GM12878 (cell line): ENCODE results near the gene ABCA4.

ENCODE experiments used
- FOXM1 ChIP-seq: IDR thresholded peaks from 2 replicates; pipeline ENCODE4 v1.6.1; 2012; ENCODE audit warnings: low read depth, mild to moderate bottlenecking, inconsistent platforms, low read length, moderate library complexity
- MTA3 ChIP-seq: IDR thresholded peaks from 2 replicates; pipeline ENCODE4 v1.6.1; 2012; ENCODE audit warnings: low read length, inconsistent platforms, borderline replicate concordance
- ZSCAN29 ChIP-seq: fragments of 450-650 bp; IDR thresholded peaks from 2 replicates; pipeline ENCODE4 v1.6.1; 2017; ENCODE audit warnings: mild to moderate bottlenecking, moderate library complexity
- TF ChIP-seq, protein P1 (sequence below), 3 experiments: IDR thresholded peaks in 2 of 3; conservative IDR thresholded peaks in 1 of 3; 2 replicates each; pipeline ENCODE4 v1.5.1; 2011; ENCODE audit warnings: low read depth in 3 of 3, low read length in 3 of 3, mild to moderate bottlenecking in 3 of 3, control low read depth in 2 of 3, moderate library complexity in 2 of 3, inconsistent platforms in 1 of 3, mixed read lengths in 1 of 3; ENCODE audit not compliant: control insufficient read depth in 2 of 3, insufficient read depth in 1 of 3; ENCODE audit errors: extremely low read depth in 1 of 3

DNA sequence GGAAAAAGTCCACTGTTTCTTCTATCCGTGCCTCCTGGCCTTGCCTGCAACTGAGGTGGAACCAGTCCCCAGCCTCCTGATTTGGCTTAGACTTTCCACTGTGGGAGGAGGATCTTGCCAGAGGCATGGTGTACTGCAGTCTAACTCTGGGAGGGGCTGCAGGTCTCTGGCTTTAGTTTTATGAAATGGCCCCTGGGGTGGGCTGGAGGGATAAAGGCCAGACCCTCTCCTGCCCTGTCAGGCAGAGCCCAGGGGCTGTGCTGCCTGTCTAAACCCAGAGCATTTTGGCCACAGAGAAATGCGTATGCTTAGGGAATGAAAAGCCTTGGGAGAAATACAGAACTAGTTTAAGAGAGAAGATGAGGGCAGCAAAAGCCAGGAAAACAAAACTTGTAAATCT is 73.0 kb downstream of the ABCA4 start:
- TF ChIP-seq, protein P1, sequence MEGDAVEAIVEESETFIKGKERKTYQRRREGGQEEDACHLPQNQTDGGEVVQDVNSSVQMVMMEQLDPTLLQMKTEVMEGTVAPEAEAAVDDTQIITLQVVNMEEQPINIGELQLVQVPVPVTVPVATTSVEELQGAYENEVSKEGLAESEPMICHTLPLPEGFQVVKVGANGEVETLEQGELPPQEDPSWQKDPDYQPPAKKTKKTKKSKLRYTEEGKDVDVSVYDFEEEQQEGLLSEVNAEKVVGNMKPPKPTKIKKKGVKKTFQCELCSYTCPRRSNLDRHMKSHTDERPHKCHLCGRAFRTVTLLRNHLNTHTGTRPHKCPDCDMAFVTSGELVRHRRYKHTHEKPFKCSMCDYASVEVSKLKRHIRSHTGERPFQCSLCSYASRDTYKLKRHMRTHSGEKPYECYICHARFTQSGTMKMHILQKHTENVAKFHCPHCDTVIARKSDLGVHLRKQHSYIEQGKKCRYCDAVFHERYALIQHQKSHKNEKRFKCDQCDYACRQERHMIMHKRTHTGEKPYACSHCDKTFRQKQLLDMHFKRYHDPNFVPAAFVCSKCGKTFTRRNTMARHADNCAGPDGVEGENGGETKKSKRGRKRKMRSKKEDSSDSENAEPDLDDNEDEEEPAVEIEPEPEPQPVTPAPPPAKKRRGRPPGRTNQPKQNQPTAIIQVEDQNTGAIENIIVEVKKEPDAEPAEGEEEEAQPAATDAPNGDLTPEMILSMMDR (IDR thresholded peaks at IDR 0.05 in 2 of 3, conservative IDR thresholded peaks at IDR 0.05 in 1 of 3; ENCODE audit: control insufficient read depth in 2 of 3, extremely low read depth in 1 of 3, insufficient read depth in 1 of 3, low read depth in 3 of 3, low read length in 3 of 3): no peak
- TF ChIP-seq ZSCAN29 (no peak), FOXM1 (no peak), MTA3 (no peak)
